ENCODE results near the gene ARL6IP6. TPM values are rescaled to one million over a fixed set of nuclear protein-coding genes. Genes with fewer than 3 reads are reported as not detected.
"Not testable (repeated sequence)": the region's sequence is repeated elsewhere in the genome, so short reads cannot be mapped to it uniquely, and the experiment has no call there.

Gene ARL6IP6
- total and polyA plus RNA-seq, 7 donors, result 5.4 to 18.2 (median 10.3) TPM

- Histone ChIP-seq H3K27ac (peak within 1 kb of the TSS; percentile 96 to 98 (median 97)), H3K4me3 (peak within 1 kb of the TSS; percentile 87 to 94 (median 94)), H3K4me1 (peaks cover 0 to 47% (median 36%) of the 10 kb centered on the region in 4 donors), H3K36me3 (peaks cover 0 to 20% (median 2%) of the 10 kb centered on the region in 4 donors), H3K9me3 (no peaks in the 10 kb centered on the region), H3K27me3 (no peaks in the 10 kb centered on the region)
- peak; percentile 99 for DNase-seq
- intact Hi-C loops (cut with DNase I), result loop anchor here (1.0 to 10.0 kb wide), 4 partner anchors 382 to 757 kb away; partner anchors contain the start of genes FMNL2, RPRM and STAM2
- 1% methylated on average over 71 of the region's 71 CpGs for WGBS, 2 donors
- TF ChIP-seq EP300 (IDR thresholded peaks at IDR 0.05) (no peak), POLR2AphosphoS5 (IDR thresholded peaks at IDR 0.05) (peak; percentile 95 to 99 (median 97)), POLR2A (IDR thresholded peaks at IDR 0.05) (peak; percentile 76 to 85)
These were observed 968 bp upstream of the ARL6IP6 start, which contains the start of gene PRPF40A for GRCh38 chr2:152717228-152718075. PRPF40A (minus strand) TSS chr2:152717461; CDS start chr2:152717439, 22 bp downstream.

GRCh38 chr2:152718909-152719645 lies 657 bp downstream of the ARL6IP6 start:
- H3K4me1 ChIP-seq, result peaks cover 0 to 47% (median 36%) of the 10 kb centered on the region in 4 donors
- TF ChIP-seq EP300 (IDR thresholded peaks at IDR 0.05), result no peak
- TF ChIP-seq POLR2A (IDR thresholded peaks at IDR 0.05), result no peak
- TF ChIP-seq CTCF (IDR thresholded peaks at IDR 0.05), result no peak
- TF ChIP-seq POLR2AphosphoS5 (IDR thresholded peaks at IDR 0.05), result no peak
- intact Hi-C loops (cut with DNase I), result loop anchor here (2.0 to 10.0 kb wide), 3 partner anchors 436 to 756 kb away; partner anchors contain the start of genes RPRM and STAM2
- H3K9me3 ChIP-seq, result no peaks in the 10 kb centered on the region
- WGBS, 2 donors, result 2 to 6% methylated on average over 23 of the region's 23 CpGs
- H3K27me3 ChIP-seq, result no peaks in the 10 kb centered on the region
- peaks cover 0 to 4% (median 0%) of the 10 kb centered on the region in 4 donors for H3K36me3 ChIP-seq
- peak overlapping the region; percentile 87 to 94 (median 94) for H3K4me3 ChIP-seq
- H3K27ac ChIP-seq, result peak overlapping the region; percentile 96 to 98 (median 97)
- DNase-seq, result peak; percentile 65

- Histone ChIP-seq H3K27ac (no peak overlapping the region), H3K36me3 (no peaks in the 10 kb centered on the region), H3K4me3 (no peak overlapping the region), H3K9me3 (no peaks in the 10 kb centered on the region), H3K4me1 (peaks cover 0 to 37% (median 30%) of the 10 kb centered on the region in 4 donors), H3K27me3 (no peaks in the 10 kb centered on the region)
- no peak for TF ChIP-seq EP300 (IDR thresholded peaks at IDR 0.05)
- TF ChIP-seq CTCF (IDR thresholded peaks at IDR 0.05), result no peak
- no peak for DNase-seq
- intact Hi-C loops (cut with DNase I), result no loop called here
- 83 to 92% methylated on average over 2 of the region's 2 CpGs for WGBS, 2 donors
These were observed 2.4 kb downstream of the ARL6IP6 start for GRCh38 chr2:152720794-152721193.

GRCh38 chr2:152722639-152723038 lies 4.2 kb downstream of the ARL6IP6 start:
- H3K27ac ChIP-seq; H3K4me3 ChIP-seq; H3K36me3 ChIP-seq; H3K27me3 ChIP-seq; DNase-seq; intact Hi-C loops (cut with DNase I); H3K9me3 ChIP-seq: not testable (repeated sequence)
- H3K4me1 ChIP-seq, result peaks cover 0 to 27% (median 20%) of the 10 kb centered on the region in 4 donors
- 96 to 97% methylated on average over 8 of the region's 8 CpGs for WGBS, 2 donors

GRCh38 chr2:152723918-152724317 lies 5.5 kb downstream of the ARL6IP6 start:
- DNase-seq, result no peak
- Histone ChIP-seq H3K4me3 (no peak overlapping the region), H3K4me1 (peaks cover 0 to 27% (median 20%) of the 10 kb centered on the region in 4 donors), H3K27ac (no peak overlapping the region), H3K36me3 (no peaks in the 10 kb centered on the region), H3K27me3 (no peaks in the 10 kb centered on the region), H3K9me3 (no peaks in the 10 kb centered on the region)
- intact Hi-C loops (cut with DNase I), result no loop called here
- no peak for TF ChIP-seq CTCF (IDR thresholded peaks at IDR 0.05)
- TF ChIP-seq POLR2A (IDR thresholded peaks at IDR 0.05), result no peak
- TF ChIP-seq POLR2AphosphoS5 (IDR thresholded peaks at IDR 0.05), result no peak
- TF ChIP-seq EP300 (IDR thresholded peaks at IDR 0.05), result no peak
- WGBS, 2 donors, result 97 to 100% methylated on average over 1 of the region's 1 CpG
